Heart left ventricle (tissue), 13 donors: Measurements from ENCODE around the gene SUGCT.

Experiments used
- POLR2A ChIP-seq, 2 donors: fragments of 450-650 bp; IDR thresholded peaks; one replicate each; pipeline ENCODE4 v1.6.1; 2017; ENCODE audit warnings: antibody characterized with exemption in 2 of 2, mild to moderate bottlenecking in 2 of 2, moderate library complexity in 2 of 2
- TF ChIP-seq, protein P1 (sequence below), 12 donors: fragments of 200-600 bp; sonication (generic) in 4 of 12; IDR thresholded peaks; one replicate each; pipeline versions ENCODE4 v1.5.0 to v1.8.0; 2018 to 2022; ENCODE audit warnings: antibody characterized with exemption in 12 of 12, mild to moderate bottlenecking in 5 of 12
- donor health status: ischemic (EF 13 %, LVEDD 7.1; RV severe dilation, severe dysfunction).
- donor health status: DM: no; HTN: yes; CAD: no.
- donor health status: DM: no; HTN: no; CAD: no.
- donor health status: ischemic (EF 25% LVEDD 6.9; RV normal size, moderate dysfunction).
- donor health status: ischemic (EF 25% LVEDD 5.7; RV mildly dilated, moderate dysfunction).
- donor health status: ischemic (EF 35%, LVEDD 5.7; RV mildly dilated, moderate dysfunction).
- donor health status: nonischemic (EF 11% LVEDD 7.7; RV severe dilation, severe dysfunction).
- donor health status: DM: yes; HTN: yes; CAD: no.
- donor health status: PGD.
- donor health status: ischemic (EF 29% LVEDD 5.4; RV normal size, mild dysfunction).
- donor health status: nonischemic (EF 23%, LVEDD 6.1; RV moderate dilation, normal function).

DNA sequence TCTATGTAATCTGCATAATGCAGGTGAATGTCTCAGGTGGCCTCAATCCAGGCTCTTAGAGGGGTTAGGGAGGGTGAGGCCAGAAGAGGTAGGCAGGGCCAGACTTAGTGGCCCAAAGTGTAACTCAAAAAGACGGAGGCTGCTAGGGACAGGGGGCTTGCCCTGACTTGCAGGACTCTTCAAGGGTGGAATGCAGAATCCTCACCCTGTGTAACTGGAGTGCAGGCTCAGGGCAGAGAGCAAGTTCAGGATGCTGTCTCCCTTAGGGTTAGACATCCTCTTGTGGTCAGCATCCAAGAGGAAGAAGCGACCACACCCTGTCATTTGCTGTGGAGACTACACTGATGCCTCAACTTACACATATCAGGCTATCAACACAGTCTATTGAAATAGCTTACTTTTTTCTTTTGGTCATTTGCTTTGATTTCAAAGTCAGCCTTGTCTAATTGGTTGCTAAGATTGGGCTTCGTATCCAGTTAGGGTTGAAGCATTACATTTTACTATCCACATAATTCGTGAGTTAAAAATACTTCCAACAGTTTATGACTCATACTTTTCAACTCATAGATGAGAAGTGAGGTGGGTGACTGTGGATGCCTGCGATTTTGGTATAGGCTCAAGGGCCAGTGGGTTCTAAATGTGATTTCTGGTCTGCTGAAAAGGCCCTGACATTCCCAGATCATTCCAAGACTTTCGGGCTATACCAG lies 563.6 kb downstream of the SUGCT start:
- TF ChIP-seq, protein P1, sequence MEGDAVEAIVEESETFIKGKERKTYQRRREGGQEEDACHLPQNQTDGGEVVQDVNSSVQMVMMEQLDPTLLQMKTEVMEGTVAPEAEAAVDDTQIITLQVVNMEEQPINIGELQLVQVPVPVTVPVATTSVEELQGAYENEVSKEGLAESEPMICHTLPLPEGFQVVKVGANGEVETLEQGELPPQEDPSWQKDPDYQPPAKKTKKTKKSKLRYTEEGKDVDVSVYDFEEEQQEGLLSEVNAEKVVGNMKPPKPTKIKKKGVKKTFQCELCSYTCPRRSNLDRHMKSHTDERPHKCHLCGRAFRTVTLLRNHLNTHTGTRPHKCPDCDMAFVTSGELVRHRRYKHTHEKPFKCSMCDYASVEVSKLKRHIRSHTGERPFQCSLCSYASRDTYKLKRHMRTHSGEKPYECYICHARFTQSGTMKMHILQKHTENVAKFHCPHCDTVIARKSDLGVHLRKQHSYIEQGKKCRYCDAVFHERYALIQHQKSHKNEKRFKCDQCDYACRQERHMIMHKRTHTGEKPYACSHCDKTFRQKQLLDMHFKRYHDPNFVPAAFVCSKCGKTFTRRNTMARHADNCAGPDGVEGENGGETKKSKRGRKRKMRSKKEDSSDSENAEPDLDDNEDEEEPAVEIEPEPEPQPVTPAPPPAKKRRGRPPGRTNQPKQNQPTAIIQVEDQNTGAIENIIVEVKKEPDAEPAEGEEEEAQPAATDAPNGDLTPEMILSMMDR (IDR thresholded peaks at IDR 0.05), result no peak
- TF ChIP-seq POLR2A (IDR thresholded peaks at IDR 0.05), result no peak
